Measurements from ENCODE around the gene PNLIPRP1.

GRCh38 chr10:116646502-116646901 lies 55.7 kb downstream of the PNLIPRP1 start:
- no peak for TF ChIP-seq NR2F1 (conservative IDR thresholded peaks at IDR 0.05)
- TF ChIP-seq NKRF (conservative IDR thresholded peaks at IDR 0.05), result no peak
- TF ChIP-seq SP1 (IDR thresholded peaks at IDR 0.05; ENCODE audit: low read depth, low read length), result no peak
- TF ChIP-seq CTCF (IDR thresholded peaks at IDR 0.05 in 2 of 3, conservative IDR thresholded peaks at IDR 0.05 in 1 of 3; ENCODE audit: control insufficient read depth in 2 of 3, extremely low read depth in 1 of 3, insufficient read depth in 1 of 3, low read depth in 3 of 3, low read length in 3 of 3), result no peak
- TF ChIP-seq PKNOX1 (IDR thresholded peaks at IDR 0.05), result no peak
- TF ChIP-seq POLR2AphosphoS5 (IDR thresholded peaks at IDR 0.05; ENCODE audit: low read length), result no peak
- TF ChIP-seq CREB1 (IDR thresholded peaks at IDR 0.05; ENCODE audit: low read depth), result no peak
